Cardiac muscle cell (in vitro differentiated cells and primary cell): ENCODE data around the gene GHR. TPM values are rescaled to one million over a fixed set of nuclear protein-coding genes. Genes with fewer than 3 reads are reported as not detected.
A peak's percentile ranks its signal among the peaks of the same experiment; 100 is the strongest.

Source experiments
- DNase-seq, 2 donors: peaks; one replicate each; pipeline versions ENCODE4 v3.0.0 to v3.0.0-alpha.2; 2010 to 2017; ENCODE audit warnings: low read depth in 1 of 2, low spot score in 1 of 2
- H3K27ac ChIP-seq: fragments of 200-600 bp; sonication (generic); 2 replicates; pipeline ENCODE4 v1.5.1; 2016
- H3K27me3 ChIP-seq: fragments of 200-600 bp; sonication (generic); 2 replicates; pipeline ENCODE4 v1.6.0; 2016; ENCODE audit warnings: control low read depth
- H3K36me3 ChIP-seq: fragments of 200-600 bp; sonication (generic); 2 replicates; pipeline ENCODE4 v1.5.1; 2016; ENCODE audit warnings: control low read depth
- H3K4me1 ChIP-seq: fragments of 200-600 bp; sonication (generic); 2 replicates; pipeline ENCODE4 v1.8.1; 2017; ENCODE audit warnings: low read depth, mild to moderate bottlenecking, mixed run types
- H3K4me3 ChIP-seq: fragments of 200-600 bp; sonication (generic); 2 replicates; pipeline ENCODE4 v1.5.1; 2016; ENCODE audit warnings: mild to moderate bottlenecking
- H3K9me3 ChIP-seq: fragments of 200-600 bp; sonication (generic); 2 replicates; pipeline ENCODE4 v1.5.1; 2017; ENCODE audit warnings: low read depth, mild to moderate bottlenecking, control low read depth
- polyA plus RNA-seq: library from polyadenylated mRNA; unstranded; fragments of >200 nt; fragmentation: Nextera tagmentation; extraction: Ambion mirVana; gene quantifications from 2 replicates; pipeline ENCODE4 v1.2.1, GENCODE V29; 2016
- total RNA-seq: library from RNA; depleted of rRNA; stranded (reverse); fragments of >200 nt; gene quantifications from 2 replicates; pipeline ENCODE4 v1.2.3, GENCODE V29; 2016
- TF ChIP-seq, protein P1 (sequence below): IDR thresholded peaks from 2 replicates; pipeline ENCODE4 v1.5.1; 2012; ENCODE audit warnings: low read depth, mild to moderate bottlenecking, low read length

Gene GHR
- total and polyA plus RNA-seq, 2 experiments from 2014 or later: 2.9 to 3.9 TPM

DNA sequence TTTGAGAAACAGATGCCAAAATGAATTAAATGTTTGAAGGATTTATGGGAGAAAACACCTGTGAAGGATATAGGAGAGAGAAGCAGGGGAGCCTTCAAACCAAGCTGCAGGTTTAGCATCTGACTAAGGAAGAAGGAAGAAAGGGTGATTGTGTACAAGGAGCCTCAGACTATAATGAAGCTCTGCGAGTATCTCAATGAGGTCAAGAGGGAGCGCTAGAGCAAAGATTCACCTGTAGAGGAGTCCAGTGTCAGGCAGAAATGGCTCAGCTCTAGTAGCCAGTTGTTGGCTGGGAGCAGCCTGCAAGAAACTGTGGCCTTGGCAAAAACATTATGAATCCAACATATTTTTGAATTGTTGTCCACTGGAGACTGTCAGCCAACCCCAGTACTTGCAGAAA lies 20.0 kb upstream of the GHR start:
- Histone ChIP-seq H3K27me3 (no peaks in the 10 kb centered on the region), H3K27ac (no peak overlapping the region), H3K36me3 (no peaks in the 10 kb centered on the region), H3K4me1 (no peaks in the 10 kb centered on the region), H3K4me3 (no peak overlapping the region), H3K9me3 (no peaks in the 10 kb centered on the region)
- TF ChIP-seq, protein P1, sequence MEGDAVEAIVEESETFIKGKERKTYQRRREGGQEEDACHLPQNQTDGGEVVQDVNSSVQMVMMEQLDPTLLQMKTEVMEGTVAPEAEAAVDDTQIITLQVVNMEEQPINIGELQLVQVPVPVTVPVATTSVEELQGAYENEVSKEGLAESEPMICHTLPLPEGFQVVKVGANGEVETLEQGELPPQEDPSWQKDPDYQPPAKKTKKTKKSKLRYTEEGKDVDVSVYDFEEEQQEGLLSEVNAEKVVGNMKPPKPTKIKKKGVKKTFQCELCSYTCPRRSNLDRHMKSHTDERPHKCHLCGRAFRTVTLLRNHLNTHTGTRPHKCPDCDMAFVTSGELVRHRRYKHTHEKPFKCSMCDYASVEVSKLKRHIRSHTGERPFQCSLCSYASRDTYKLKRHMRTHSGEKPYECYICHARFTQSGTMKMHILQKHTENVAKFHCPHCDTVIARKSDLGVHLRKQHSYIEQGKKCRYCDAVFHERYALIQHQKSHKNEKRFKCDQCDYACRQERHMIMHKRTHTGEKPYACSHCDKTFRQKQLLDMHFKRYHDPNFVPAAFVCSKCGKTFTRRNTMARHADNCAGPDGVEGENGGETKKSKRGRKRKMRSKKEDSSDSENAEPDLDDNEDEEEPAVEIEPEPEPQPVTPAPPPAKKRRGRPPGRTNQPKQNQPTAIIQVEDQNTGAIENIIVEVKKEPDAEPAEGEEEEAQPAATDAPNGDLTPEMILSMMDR: no peak
- no peak for DNase-seq

DNA sequence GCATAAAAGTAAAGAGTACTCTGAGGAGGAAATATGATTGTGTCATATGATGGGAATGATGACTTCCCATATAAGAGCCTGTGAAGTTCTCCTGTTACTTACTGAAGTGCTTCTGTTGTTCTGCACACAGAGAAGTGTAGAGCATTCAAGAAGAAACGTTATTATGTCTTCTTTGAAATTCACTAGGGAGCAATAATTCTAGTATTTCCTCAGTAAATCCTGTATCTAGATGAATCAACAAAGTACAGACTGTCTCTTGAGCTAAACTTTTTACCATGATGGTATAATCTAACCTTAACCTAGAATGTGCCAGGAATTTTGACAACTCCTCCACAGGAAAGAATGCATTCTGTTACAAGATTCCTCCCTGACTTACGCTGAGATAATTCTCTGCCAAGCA lies 18.9 kb upstream of the GHR start:
- no peaks in the 10 kb centered on the region for H3K9me3 ChIP-seq
- no peaks in the 10 kb centered on the region for H3K36me3 ChIP-seq
- no peak overlapping the region for H3K4me3 ChIP-seq
- no peaks in the 10 kb centered on the region for H3K27me3 ChIP-seq
- no peak overlapping the region for H3K27ac ChIP-seq
- TF ChIP-seq, protein P1: no peak
- H3K4me1 ChIP-seq: no peaks in the 10 kb centered on the region
- DNase-seq: no peak

DNA sequence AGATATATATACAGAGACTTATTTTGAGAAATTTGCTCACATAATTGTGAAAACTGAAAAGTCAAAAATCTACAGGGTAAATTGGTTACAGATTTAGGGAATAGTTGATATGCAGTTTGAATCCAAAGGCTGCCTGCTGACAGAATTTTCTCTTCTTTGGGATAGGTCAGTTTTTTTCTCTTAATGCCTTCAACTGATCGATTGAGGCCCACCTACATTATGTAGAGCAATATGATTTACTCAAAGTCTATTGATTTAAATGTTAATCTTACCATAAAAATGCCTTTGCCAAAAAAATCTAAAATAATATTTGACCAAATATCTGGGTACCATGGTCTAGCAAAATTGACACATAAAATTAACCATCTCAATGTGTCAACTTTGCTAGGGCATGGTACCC lies 3.9 kb upstream of the GHR start:
- H3K27me3 ChIP-seq: no peaks in the 10 kb centered on the region
- no peaks in the 10 kb centered on the region for H3K36me3 ChIP-seq
- TF ChIP-seq, protein P1: no peak
- H3K9me3 ChIP-seq: no peaks in the 10 kb centered on the region
- no peak for DNase-seq
- no peak overlapping the region for H3K27ac ChIP-seq
- no peaks in the 10 kb centered on the region for H3K4me1 ChIP-seq
- no peak overlapping the region for H3K4me3 ChIP-seq

DNA sequence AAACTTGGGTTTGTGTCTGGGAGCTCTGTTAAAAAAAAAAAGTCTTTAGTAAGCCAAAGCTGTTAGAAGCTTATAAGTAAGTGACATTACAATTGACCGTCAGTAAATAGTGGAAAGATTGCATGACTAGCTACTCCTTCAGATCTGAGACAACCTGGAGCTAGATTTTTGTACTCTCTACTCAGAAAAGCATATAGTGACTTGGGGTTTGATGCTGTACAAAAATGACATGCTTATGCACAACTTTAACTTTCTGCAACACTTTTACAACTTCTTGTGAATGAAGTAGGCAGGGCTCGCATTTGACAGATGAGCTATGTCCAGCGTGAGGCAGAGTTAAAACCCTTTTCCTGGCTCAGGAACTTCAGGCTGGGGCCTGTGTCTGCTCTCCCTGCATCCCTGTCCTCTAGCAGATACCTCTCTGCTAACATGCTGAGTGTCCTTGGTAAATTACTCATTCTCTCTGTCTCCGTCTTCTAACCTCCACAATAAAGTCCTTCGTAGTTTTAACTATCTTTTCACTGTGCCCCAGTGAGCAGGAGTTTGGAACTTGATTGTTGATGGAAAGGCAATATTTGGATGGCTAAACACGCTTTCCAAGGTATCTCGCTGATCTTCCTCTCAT lies 471 bp upstream of the GHR start:
- no peak overlapping the region for H3K27ac ChIP-seq
- DNase-seq: peak in 1 of 2 donors; percentile 2
- no peaks in the 10 kb centered on the region for H3K36me3 ChIP-seq
- no peaks in the 10 kb centered on the region for H3K9me3 ChIP-seq
- H3K27me3 ChIP-seq: no peaks in the 10 kb centered on the region
- TF ChIP-seq, protein P1: no peak
- H3K4me1 ChIP-seq: no peaks in the 10 kb centered on the region
- peak overlapping the region; percentile 52 for H3K4me3 ChIP-seq

DNA sequence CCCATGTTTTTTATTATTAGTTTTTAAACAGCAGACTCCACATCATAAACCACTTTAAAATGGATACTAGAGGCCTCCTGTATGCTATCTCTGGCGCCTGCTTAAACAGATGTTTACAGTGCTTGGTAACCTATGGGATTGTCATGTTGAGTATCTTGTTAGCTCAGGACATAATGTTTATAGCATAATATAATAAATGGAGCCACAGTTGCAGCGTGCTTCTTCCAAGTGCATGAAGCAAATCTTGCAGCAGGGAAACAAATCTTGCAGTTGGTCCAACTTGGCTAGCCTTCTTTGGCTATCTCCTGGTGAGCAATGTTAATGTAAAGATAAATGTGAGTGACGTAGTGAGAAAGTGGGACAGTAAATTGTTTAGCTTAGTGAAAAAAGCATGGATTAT lies 2.8 kb downstream of the GHR start:
- TF ChIP-seq, protein P1: no peak
- no peak overlapping the region for H3K27ac ChIP-seq
- DNase-seq: peak in 1 of 2 donors; percentile 14
- H3K27me3 ChIP-seq: no peaks in the 10 kb centered on the region
- no peak overlapping the region for H3K4me3 ChIP-seq
- no peaks in the 10 kb centered on the region for H3K4me1 ChIP-seq
- H3K9me3 ChIP-seq: no peaks in the 10 kb centered on the region
- no peaks in the 10 kb centered on the region for H3K36me3 ChIP-seq
